ENCODE data around the gene FDXR. TPM values are rescaled to one million over a fixed set of nuclear protein-coding genes. Genes with fewer than 3 reads are reported as not detected.

Gene FDXR
- total RNA-seq, 1 donor from 2014 or later = 30.8 TPM

GRCh38 chr17:74819801-74820436, 52.9 kb downstream of the FDXR start:
- FAIRE-seq = no peak
- Histone ChIP-seq H3K27me3 (ENCODE audit: control insufficient read depth, insufficient read depth, low read length) (no peaks in the 10 kb centered on the region), H3K4me3 (ENCODE audit: low read depth, low read length) (no peak overlapping the region), H3K36me3 (ENCODE audit: control insufficient read depth, insufficient read depth, low read length) (no peaks in the 10 kb centered on the region)
- TF ChIP-seq, protein P1, sequence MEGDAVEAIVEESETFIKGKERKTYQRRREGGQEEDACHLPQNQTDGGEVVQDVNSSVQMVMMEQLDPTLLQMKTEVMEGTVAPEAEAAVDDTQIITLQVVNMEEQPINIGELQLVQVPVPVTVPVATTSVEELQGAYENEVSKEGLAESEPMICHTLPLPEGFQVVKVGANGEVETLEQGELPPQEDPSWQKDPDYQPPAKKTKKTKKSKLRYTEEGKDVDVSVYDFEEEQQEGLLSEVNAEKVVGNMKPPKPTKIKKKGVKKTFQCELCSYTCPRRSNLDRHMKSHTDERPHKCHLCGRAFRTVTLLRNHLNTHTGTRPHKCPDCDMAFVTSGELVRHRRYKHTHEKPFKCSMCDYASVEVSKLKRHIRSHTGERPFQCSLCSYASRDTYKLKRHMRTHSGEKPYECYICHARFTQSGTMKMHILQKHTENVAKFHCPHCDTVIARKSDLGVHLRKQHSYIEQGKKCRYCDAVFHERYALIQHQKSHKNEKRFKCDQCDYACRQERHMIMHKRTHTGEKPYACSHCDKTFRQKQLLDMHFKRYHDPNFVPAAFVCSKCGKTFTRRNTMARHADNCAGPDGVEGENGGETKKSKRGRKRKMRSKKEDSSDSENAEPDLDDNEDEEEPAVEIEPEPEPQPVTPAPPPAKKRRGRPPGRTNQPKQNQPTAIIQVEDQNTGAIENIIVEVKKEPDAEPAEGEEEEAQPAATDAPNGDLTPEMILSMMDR (IDR thresholded peaks at IDR 0.05; ENCODE audit: insufficient read depth, low read length, severe bottlenecking) = no peak
- DNase-seq (ENCODE audit: low read depth) = no peak

DNA sequence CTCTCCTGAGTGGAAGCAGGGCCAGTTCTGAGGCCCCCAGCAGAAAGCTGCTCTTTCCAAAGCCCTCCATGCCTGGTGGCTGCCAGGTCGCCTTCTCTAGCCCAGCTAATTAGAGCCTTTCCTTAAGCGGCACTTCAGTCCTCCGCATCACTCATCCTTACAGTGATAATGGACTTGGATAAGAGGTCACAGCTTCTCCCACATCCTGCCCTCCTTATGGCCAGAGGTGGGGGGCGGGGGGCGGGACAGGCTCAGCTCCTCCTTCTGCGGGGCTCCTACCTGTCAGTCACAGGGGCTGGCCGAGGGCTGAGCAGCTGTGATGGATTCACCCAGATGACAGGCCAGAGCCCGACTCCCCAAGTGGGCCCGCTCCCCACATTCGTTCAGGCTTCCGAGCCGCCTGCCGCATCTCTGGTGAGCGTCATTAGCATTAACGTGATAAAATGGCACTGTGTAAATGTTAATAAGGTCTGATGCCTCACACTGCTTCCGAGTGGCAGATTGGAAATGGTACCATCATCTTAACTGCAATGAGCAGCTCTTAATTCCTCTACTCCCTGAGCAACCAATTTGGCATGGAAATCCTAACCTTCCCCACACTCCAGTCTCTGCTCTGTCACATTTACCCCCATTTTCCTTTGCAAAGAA, 54.4 kb downstream of the FDXR start:
- no peak for FAIRE-seq
- Histone ChIP-seq H3K4me3 (ENCODE audit: low read depth, low read length) (no peak overlapping the region), H3K27me3 (ENCODE audit: control insufficient read depth, insufficient read depth, low read length) (no peaks in the 10 kb centered on the region), H3K36me3 (ENCODE audit: control insufficient read depth, insufficient read depth, low read length) (peaks cover 2% of the 10 kb centered on the region)
- no peak for DNase-seq (ENCODE audit: low read depth)
- TF ChIP-seq, protein P1 (IDR thresholded peaks at IDR 0.05; ENCODE audit: insufficient read depth, low read length, severe bottlenecking) = no peak

- DNase-seq (ENCODE audit: low read depth) (no peak), FAIRE-seq (no peak)
- peaks cover 2% of the 10 kb centered on the region for H3K36me3 ChIP-seq (ENCODE audit: control insufficient read depth, insufficient read depth, low read length)
- H3K4me3 ChIP-seq (ENCODE audit: low read depth, low read length) = no peak overlapping the region
- TF ChIP-seq, protein P1 (IDR thresholded peaks at IDR 0.05; ENCODE audit: insufficient read depth, low read length, severe bottlenecking) = no peak
- no peaks in the 10 kb centered on the region for H3K27me3 ChIP-seq (ENCODE audit: control insufficient read depth, insufficient read depth, low read length)
Measured at GRCh38 chr17:74816905-74817620, 55.7 kb downstream of the FDXR start.

- Histone ChIP-seq H3K36me3 (ENCODE audit: control insufficient read depth, insufficient read depth, low read length) (peaks cover 2% of the 10 kb centered on the region), H3K4me3 (ENCODE audit: low read depth, low read length) (no peak overlapping the region), H3K27me3 (ENCODE audit: control insufficient read depth, insufficient read depth, low read length) (no peaks in the 10 kb centered on the region)
- DNase-seq (ENCODE audit: low read depth) (no peak), FAIRE-seq (no peak)
- TF ChIP-seq, protein P1 (IDR thresholded peaks at IDR 0.05; ENCODE audit: insufficient read depth, low read length, severe bottlenecking) = peak; percentile 9
Measured at GRCh38 chr17:74815550-74816370, 57.0 kb downstream of the FDXR start.

DNA sequence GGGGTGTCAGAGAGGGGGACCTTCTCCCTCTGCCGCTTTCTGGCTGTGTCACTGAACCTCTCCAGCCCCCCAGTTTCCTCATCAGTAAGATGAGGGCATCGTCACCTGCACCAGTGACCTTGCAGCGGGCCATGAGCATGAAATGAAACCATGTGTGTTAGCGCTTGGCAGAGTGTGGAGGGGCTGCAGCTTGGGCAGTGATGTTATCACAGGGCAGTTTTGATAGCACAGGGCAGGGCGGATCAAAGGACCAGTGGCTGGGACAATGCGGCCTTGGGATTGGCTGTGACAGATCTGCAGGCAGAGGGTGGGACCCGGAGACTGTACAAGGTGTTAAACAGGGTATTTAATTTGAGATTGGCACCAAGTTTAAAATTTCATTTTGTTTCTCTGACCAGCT, 57.7 kb downstream of the FDXR start:
- H3K4me3 ChIP-seq (ENCODE audit: low read depth, low read length) = no peak overlapping the region
- TF ChIP-seq, protein P1 (IDR thresholded peaks at IDR 0.05; ENCODE audit: insufficient read depth, low read length, severe bottlenecking) = no peak
- peaks cover 2% of the 10 kb centered on the region for H3K36me3 ChIP-seq (ENCODE audit: control insufficient read depth, insufficient read depth, low read length)
- H3K27me3 ChIP-seq (ENCODE audit: control insufficient read depth, insufficient read depth, low read length) = no peaks in the 10 kb centered on the region
- no peak for DNase-seq (ENCODE audit: low read depth)
- no peak for FAIRE-seq

All from bronchial epithelial cell (primary cell).